Measurements from ENCODE around the gene SH3BGRL2.

DNA sequence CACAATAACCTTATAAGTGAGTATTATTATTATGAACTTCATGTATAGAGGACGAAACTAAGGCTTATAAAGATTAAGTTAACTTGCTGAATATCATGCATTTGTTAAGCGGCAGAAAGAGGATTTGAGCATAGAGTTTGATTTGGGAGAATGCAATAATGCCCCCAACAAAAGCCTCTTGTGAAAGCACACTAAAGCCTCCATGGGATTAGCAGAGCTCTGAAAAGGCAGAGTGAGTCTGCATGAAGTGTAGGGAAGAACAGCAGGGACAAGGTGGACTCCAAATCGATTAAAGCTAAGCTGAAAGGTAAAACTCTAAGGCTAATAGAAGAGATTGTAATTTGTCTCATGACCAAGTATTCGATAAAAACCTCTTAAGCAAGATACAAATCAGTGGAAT, 100.3 kb downstream of the SH3BGRL2 start:
- TF ChIP-seq, protein P1, sequence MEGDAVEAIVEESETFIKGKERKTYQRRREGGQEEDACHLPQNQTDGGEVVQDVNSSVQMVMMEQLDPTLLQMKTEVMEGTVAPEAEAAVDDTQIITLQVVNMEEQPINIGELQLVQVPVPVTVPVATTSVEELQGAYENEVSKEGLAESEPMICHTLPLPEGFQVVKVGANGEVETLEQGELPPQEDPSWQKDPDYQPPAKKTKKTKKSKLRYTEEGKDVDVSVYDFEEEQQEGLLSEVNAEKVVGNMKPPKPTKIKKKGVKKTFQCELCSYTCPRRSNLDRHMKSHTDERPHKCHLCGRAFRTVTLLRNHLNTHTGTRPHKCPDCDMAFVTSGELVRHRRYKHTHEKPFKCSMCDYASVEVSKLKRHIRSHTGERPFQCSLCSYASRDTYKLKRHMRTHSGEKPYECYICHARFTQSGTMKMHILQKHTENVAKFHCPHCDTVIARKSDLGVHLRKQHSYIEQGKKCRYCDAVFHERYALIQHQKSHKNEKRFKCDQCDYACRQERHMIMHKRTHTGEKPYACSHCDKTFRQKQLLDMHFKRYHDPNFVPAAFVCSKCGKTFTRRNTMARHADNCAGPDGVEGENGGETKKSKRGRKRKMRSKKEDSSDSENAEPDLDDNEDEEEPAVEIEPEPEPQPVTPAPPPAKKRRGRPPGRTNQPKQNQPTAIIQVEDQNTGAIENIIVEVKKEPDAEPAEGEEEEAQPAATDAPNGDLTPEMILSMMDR (conservative IDR thresholded peaks at IDR 0.05; ENCODE audit: low read depth, low read length), result no peak
- no peak for TF ChIP-seq EZH2 (IDR thresholded peaks at IDR 0.05; ENCODE audit: borderline replicate concordance, low read depth, low read length, poor library complexity, severe bottlenecking)
